SK-N-SH treated with all-trans-retinoic acid at 6 μM for 48 hours (cell line): ENCODE measurements around the gene URB1.

ENCODE experiments used
- CREB5 ChIP-seq: fragments of 250-450 bp; sonication (Bioruptor Pico); IDR thresholded peaks from 2 replicates; pipeline ENCODE4 v1.5.1; 2020; ENCODE audit warnings: low read depth, mild to moderate bottlenecking, moderate library complexity
- CSDC2 ChIP-seq: fragments of 250-450 bp; sonication (Bioruptor Pico); IDR thresholded peaks from 2 replicates; pipeline ENCODE4 v1.5.0; 2020; ENCODE audit warnings: mild to moderate bottlenecking, moderate library complexity
- CSRNP3 ChIP-seq: fragments of 250-450 bp; sonication (Bioruptor Pico); IDR thresholded peaks from 2 replicates; pipeline ENCODE4 v1.5.1; 2021; ENCODE audit warnings: mild to moderate bottlenecking, moderate library complexity
- ESRRG ChIP-seq: fragments of 250-450 bp; sonication (Bioruptor Pico); IDR thresholded peaks from 2 replicates; pipeline ENCODE4 v1.6.1; 2021; ENCODE audit warnings: mild to moderate bottlenecking
- OSR1 ChIP-seq: fragments of 250-450 bp; sonication (Bioruptor Pico); IDR thresholded peaks from 2 replicates; pipeline ENCODE4 v1.8.0; 2022; ENCODE audit warnings: moderate library complexity, mild to moderate bottlenecking, inconsistent platforms
- PATZ1 ChIP-seq: fragments of 250-450 bp; sonication (Bioruptor Pico); IDR thresholded peaks from 2 replicates; pipeline ENCODE4 v1.8.0; 2020; ENCODE audit warnings: mild to moderate bottlenecking, moderate library complexity, borderline replicate concordance
- POU6F1 ChIP-seq: fragments of 250-450 bp; sonication (Bioruptor Pico); IDR thresholded peaks from 2 replicates; pipeline ENCODE4 v1.8.0; 2021; ENCODE audit warnings: low read depth, mild to moderate bottlenecking, moderate library complexity, borderline replicate concordance
- RARB ChIP-seq: fragments of 250-450 bp; sonication (Bioruptor Pico); IDR thresholded peaks from 2 replicates; pipeline ENCODE4 v1.8.0; 2021; ENCODE audit warnings: mild to moderate bottlenecking, moderate library complexity
- TOX ChIP-seq: fragments of 250-450 bp; sonication (Bioruptor Pico); IDR thresholded peaks from 2 replicates; pipeline ENCODE4 v1.8.0; 2021; ENCODE audit warnings: mild to moderate bottlenecking, moderate library complexity, borderline replicate concordance
- ZC3H10 ChIP-seq: fragments of 250-450 bp; sonication (Bioruptor Pico); IDR thresholded peaks from 2 replicates; pipeline ENCODE4 v1.5.1; 2021; ENCODE audit warnings: mild to moderate bottlenecking, moderate library complexity
- ZFP3 ChIP-seq: fragments of 250-450 bp; sonication (Bioruptor Pico); IDR thresholded peaks from 2 replicates; pipeline ENCODE4 v1.5.0; 2020; ENCODE audit warnings: mild to moderate bottlenecking, moderate library complexity
- ZFP30 ChIP-seq: fragments of 450-650 bp; formaldehyde crosslinking; IDR thresholded peaks from 2 replicates; pipeline ENCODE4 v1.5.0; 2022; ENCODE audit warnings: mild to moderate bottlenecking, moderate library complexity
- ZNF565 ChIP-seq: fragments of 450-650 bp; formaldehyde crosslinking; conservative IDR thresholded peaks from 2 replicates; pipeline ENCODE4 v1.5.0; 2020; ENCODE audit warnings: low read depth, mild to moderate bottlenecking, moderate library complexity
- ZNF70 ChIP-seq: fragments of 450-650 bp; formaldehyde crosslinking; IDR thresholded peaks from 2 replicates; pipeline ENCODE4 v1.5.0; 2020; ENCODE audit warnings: mild to moderate bottlenecking, moderate library complexity

- TF ChIP-seq ZFP30 (CRISPR knock-in tag) = no peak
- TF ChIP-seq ZNF70 (CRISPR knock-in tag) = no peak
- TF ChIP-seq ESRRG (CRISPR knock-in tag) = no peak
- TF ChIP-seq CSDC2 (CRISPR knock-in tag) = no peak
- no peak for TF ChIP-seq RARB
- no peak for TF ChIP-seq PATZ1 (CRISPR knock-in tag)
- TF ChIP-seq ZNF565 (CRISPR knock-in tag) = no peak
- no peak for TF ChIP-seq ZC3H10 (CRISPR knock-in tag)
- TF ChIP-seq OSR1 = no peak
- no peak for TF ChIP-seq ZFP3 (CRISPR knock-in tag)
- TF ChIP-seq TOX = no peak
- no peak for TF ChIP-seq CREB5
- no peak for TF ChIP-seq POU6F1 (CRISPR knock-in tag)
- no peak for TF ChIP-seq CSRNP3 (CRISPR knock-in tag)
Observed at GRCh38 chr21:32322676-32323075, 70.1 kb downstream of the URB1 start.
